GM12878 (cell line): ENCODE results near the gene ACBD7. TPM values are rescaled to one million over a fixed set of nuclear protein-coding genes. Genes with fewer than 3 reads are reported as not detected.

Source experiments
- ATAC-seq: fragments of 200-7000 bp; cut with Tn5 transposase; 3 replicates; pipeline ENCODE4 v1.9.1; 2020; ENCODE audit warnings: mild to moderate bottlenecking, moderate library complexity
- BruUV-seq: library from RNA; stranded (reverse); fragments of 400-500 nt; replicated peaks from 2 replicates; lab custom pipeline; 2021; lab: Mats Ljungman, UMichigan
- CTCF ChIA-PET: fragments of 300-600 bp; sonication (Branson Sonifier 250); formaldehyde crosslinking; extraction: SDS; loops from one replicate; lab custom pipeline; 2021; ENCODE audit warnings: inconsistent platforms; lab: Yijun Ruan, JAX
- POLR2A ChIA-PET: fragments of 350-600 bp; formaldehyde crosslinking; extraction: SDS; loops from one replicate; lab custom pipeline; 2021; ENCODE audit warnings: inconsistent platforms; lab: Charles Lee
- RAD21 ChIA-PET: fragments of 300-600 bp; sonication (Branson Sonifier 250); formaldehyde crosslinking; loops from one replicate; lab custom pipeline; 2023; ENCODE audit warnings: antibody characterized with exemption; ENCODE audit not compliant: unreplicated experiment; lab: Charles Lee
- SMC1A ChIA-PET: fragments of 300-600 bp; sonication (Branson Sonifier 250); formaldehyde crosslinking; loops from one replicate; lab custom pipeline; 2023; ENCODE audit not compliant: unreplicated experiment, uncharacterized antibody; lab: Charles Lee
- DNase-seq: peaks from one replicate; pipeline ENCODE4 v3.0.0-alpha.2; 2011; ENCODE audit warnings: low read depth, low spot score
- FAIRE-seq: peaks from 3 replicates; lab custom pipeline; 2011; peaks lifted over from hg19 to GRCh38; lab: Jason Lieb, UNC
- H2AFZ ChIP-seq: 2 replicates; pipeline ENCODE4 v1.6.0; 2011; ENCODE audit warnings: low read depth, low read length, control low read depth; ENCODE audit not compliant: control insufficient read depth
- H3K27ac ChIP-seq: 2 replicates; pipeline ENCODE4 v1.5.1; 2011; ENCODE audit warnings: control low read depth; ENCODE audit not compliant: control insufficient read depth, insufficient read depth
- H3K27me3 ChIP-seq, 2 experiments: replicated peaks in 1 of 2; 2 replicates each; pipeline versions ENCODE4 v1.6.0 to v1.6.1; 2011; ENCODE audit warnings: low read length in 1 of 2; ENCODE audit not compliant: control insufficient read depth in 2 of 2, insufficient read depth in 2 of 2
- H3K36me3 ChIP-seq, 2 experiments: 2 replicates each; pipeline ENCODE4 v1.5.1; 2011; ENCODE audit warnings: low read length in 1 of 2; ENCODE audit not compliant: control insufficient read depth in 2 of 2, insufficient read depth in 2 of 2
- H3K4me1 ChIP-seq: 2 replicates; pipeline ENCODE4 v1.6.1; 2011; ENCODE audit warnings: mild to moderate bottlenecking, low read length, moderate library complexity, mixed read lengths; ENCODE audit not compliant: control insufficient read depth, insufficient read depth
- H3K4me2 ChIP-seq: 2 replicates; pipeline ENCODE4 v1.6.0; 2011; ENCODE audit warnings: control low read depth; ENCODE audit not compliant: control insufficient read depth, insufficient read depth
- H3K4me3 ChIP-seq: fragments of 200-600 bp; sonication (generic); 2 replicates; pipeline ENCODE4 v1.5.1; 2016
- H3K79me2 ChIP-seq: 2 replicates; pipeline ENCODE4 v1.6.0; 2011; ENCODE audit warnings: low read length; ENCODE audit not compliant: control insufficient read depth, insufficient read depth
- H3K9ac ChIP-seq: 2 replicates; pipeline ENCODE4 v1.8.0; 2011; ENCODE audit warnings: low read length, control low read depth, mixed read lengths; ENCODE audit not compliant: control insufficient read depth, insufficient read depth
- H3K9me3 ChIP-seq: replicated peaks from 3 replicates; pipeline ENCODE4 v1.5.1; 2011; ENCODE audit warnings: mild to moderate bottlenecking, low read length; ENCODE audit not compliant: control insufficient read depth, insufficient read depth
- H4K20me1 ChIP-seq: 2 replicates; pipeline ENCODE4 v1.6.0; 2011; ENCODE audit not compliant: control insufficient read depth, insufficient read depth
- FOXM1 ChIP-seq: IDR thresholded peaks from 2 replicates; pipeline ENCODE4 v1.6.1; 2012; ENCODE audit warnings: low read depth, mild to moderate bottlenecking, inconsistent platforms, low read length, moderate library complexity
- WRNIP1 ChIP-seq: IDR thresholded peaks from 2 replicates; pipeline ENCODE4 v1.6.1; 2011; ENCODE audit warnings: low read depth, low read length, improper control_type of control experiment, borderline replicate concordance
- ZNF384 ChIP-seq: IDR thresholded peaks from 2 replicates; pipeline ENCODE4 v1.6.1; 2012; ENCODE audit warnings: low read depth, mild to moderate bottlenecking, low read length, improper control_type of control experiment, borderline replicate concordance
- WGBS: methylation state at CpG from one replicate; pipeline ENCODE4 v1.1.6; 2016; ENCODE audit warnings: low lambda C conversion rate; ENCODE audit not compliant: insufficient replicate concordance, insufficient coverage; ENCODE audit errors: missing lambda C conversion rate; 5-methylcytosine and 5-hydroxymethylcytosine counted together
- in situ Hi-C: fragments of 300-500 bp; cut with MboI; formaldehyde crosslinking; loops from 9 replicates; pipeline ENCODE4 v1.14.3; 2018; ENCODE audit warnings: mixed read lengths
- intact Hi-C: fragments of 100-400 bp; cut with micrococcal nuclease; formaldehyde crosslinking; loops from one replicate; pipeline ENCODE4 v1.14.2; 2022; ENCODE audit not compliant: unreplicated experiment
- polyA plus RNA-seq, 11 experiments: library from polyadenylated mRNA; depleted of rRNA in 4 of 11; unstranded in 6 of 11; stranded (reverse) in 5 of 11; fragments of >200 nt; fragmentation: Nextera tagmentation in 4 of 11; fragmentation: Illumina TruSeq in 1 of 11; extraction: Ambion mirVana in 4 of 11; extraction: Trizol in 1 of 11; gene quantifications; 1 replicate in 1 of 11; 2 replicates in 10 of 11; pipeline versions ENCODE4 v1.2.1 to v1.2.3, GENCODE V29; 2011 to 2016; ENCODE audit warnings: inconsistent platforms in 2 of 11, missing spikeins in 2 of 11, low read depth in 1 of 11
- total RNA-seq, 4 experiments: library from RNA; depleted of rRNA in 3 of 4; stranded (reverse); fragments of >200 nt in 3 of 4; fragmentation: Illumina TruSeq in 1 of 4; extraction: Trizol in 1 of 4; gene quantifications; 2 replicates each; pipeline versions ENCODE4 v1.2.1 to v1.2.3, GENCODE V29; 2013 to 2021
- TF ChIP-seq, protein P1 (sequence below): fragments of 450-650 bp; IDR thresholded peaks from 2 replicates; pipeline ENCODE4 v1.6.1; 2017; ENCODE audit warnings: mild to moderate bottlenecking, moderate library complexity

ACBD7 gene
- total and polyA plus RNA-seq, 10 of the 15 experiments (the other 5 are each of a cell fraction or from before 2014, with no cell fraction given) = 0.04 to 0.74 (median 0.36) TPM

DNA sequence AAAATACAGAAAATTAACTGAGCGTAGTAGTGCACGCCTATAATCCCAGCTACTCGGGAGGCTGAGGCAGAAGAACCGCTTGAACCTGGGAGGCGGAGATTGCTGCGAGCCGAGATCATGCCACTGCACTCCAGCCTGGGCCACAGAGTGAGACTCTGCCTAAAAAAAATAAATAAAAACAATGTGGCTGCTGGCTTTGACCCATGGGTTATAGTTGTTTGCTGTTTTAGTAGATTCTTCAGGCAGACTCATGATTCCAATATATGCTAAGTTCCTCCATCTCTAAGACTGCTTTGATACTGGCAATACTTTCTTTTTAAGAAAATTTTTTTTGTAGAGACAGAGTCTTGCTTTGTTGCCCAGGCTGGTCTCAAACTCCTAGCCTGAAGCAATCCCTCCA is 36.5 kb downstream of the ACBD7 start:
- Histone ChIP-seq H3K27ac (no peak overlapping the region), H3K36me3 (no peaks in the 10 kb centered on the region), H3K4me1 (no peaks in the 10 kb centered on the region), H3K9me3 (no peaks in the 10 kb centered on the region), H3K9ac (no peak overlapping the region), H3K4me3 (no peak overlapping the region), H2AFZ (no peak overlapping the region), H4K20me1 (no peaks in the 10 kb centered on the region), H3K27me3 (no peaks in the 10 kb centered on the region), H3K4me2 (no peak overlapping the region), H3K79me2 (no peaks in the 10 kb centered on the region)
- 96% methylated on average over 7 of the region's 7 CpGs for WGBS
- no TSS peak for BruUV-seq
- ChIA-PET POLR2A (no interaction called here), SMC1A (no interaction called here), RAD21 (no interaction called here), CTCF (no interaction called here)
- ATAC-seq = no peak
- intact Hi-C loops = no loop called here
- in situ Hi-C loops = no loop called here
- DNase-seq = no peak
- TF ChIP-seq, protein P1, sequence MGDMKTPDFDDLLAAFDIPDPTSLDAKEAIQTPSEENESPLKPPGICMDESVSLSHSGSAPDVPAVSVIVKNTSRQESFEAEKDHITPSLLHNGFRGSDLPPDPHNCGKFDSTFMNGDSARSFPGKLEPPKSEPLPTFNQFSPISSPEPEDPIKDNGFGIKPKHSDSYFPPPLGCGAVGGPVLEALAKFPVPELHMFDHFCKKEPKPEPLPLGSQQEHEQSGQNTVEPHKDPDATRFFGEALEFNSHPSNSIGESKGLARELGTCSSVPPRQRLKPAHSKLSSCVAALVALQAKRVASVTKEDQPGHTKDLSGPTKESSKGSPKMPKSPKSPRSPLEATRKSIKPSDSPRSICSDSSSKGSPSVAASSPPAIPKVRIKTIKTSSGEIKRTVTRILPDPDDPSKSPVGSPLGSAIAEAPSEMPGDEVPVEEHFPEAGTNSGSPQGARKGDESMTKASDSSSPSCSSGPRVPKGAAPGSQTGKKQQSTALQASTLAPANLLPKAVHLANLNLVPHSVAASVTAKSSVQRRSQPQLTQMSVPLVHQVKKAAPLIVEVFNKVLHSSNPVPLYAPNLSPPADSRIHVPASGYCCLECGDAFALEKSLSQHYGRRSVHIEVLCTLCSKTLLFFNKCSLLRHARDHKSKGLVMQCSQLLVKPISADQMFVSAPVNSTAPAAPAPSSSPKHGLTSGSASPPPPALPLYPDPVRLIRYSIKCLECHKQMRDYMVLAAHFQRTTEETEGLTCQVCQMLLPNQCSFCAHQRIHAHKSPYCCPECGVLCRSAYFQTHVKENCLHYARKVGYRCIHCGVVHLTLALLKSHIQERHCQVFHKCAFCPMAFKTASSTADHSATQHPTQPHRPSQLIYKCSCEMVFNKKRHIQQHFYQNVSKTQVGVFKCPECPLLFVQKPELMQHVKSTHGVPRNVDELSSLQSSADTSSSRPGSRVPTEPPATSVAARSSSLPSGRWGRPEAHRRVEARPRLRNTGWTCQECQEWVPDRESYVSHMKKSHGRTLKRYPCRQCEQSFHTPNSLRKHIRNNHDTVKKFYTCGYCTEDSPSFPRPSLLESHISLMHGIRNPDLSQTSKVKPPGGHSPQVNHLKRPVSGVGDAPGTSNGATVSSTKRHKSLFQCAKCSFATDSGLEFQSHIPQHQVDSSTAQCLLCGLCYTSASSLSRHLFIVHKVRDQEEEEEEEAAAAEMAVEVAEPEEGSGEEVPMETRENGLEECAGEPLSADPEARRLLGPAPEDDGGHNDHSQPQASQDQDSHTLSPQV = no peak
- TF ChIP-seq WRNIP1 (no peak), FOXM1 (no peak)
- FAIRE-seq = no peak

DNA sequence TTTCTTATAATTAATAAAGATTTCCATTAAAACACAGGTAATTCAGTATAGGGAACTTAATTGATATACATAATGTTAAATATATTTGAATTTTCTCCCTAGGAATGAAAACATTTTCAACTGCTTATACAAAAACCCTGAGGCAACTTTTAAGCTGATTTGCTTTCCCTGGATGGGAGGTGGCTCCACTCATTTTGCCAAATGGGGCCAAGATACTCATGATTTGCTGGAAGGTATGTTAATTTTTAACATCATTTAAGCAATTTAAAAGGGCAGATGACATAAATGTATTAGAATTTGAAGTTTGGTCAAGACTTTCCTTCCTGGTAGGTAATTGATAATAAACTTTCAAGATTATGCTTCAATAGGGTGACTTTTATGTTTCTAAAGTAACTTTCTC is 39.0 kb downstream of the ACBD7 start:
- Histone ChIP-seq H3K27me3 (no peaks in the 10 kb centered on the region), H3K4me3 (no peak overlapping the region), H3K27ac (no peak overlapping the region), H4K20me1 (no peaks in the 10 kb centered on the region), H3K79me2 (no peaks in the 10 kb centered on the region), H3K4me1 (no peaks in the 10 kb centered on the region), H3K9me3 (no peaks in the 10 kb centered on the region), H3K4me2 (no peak overlapping the region), H3K9ac (no peak overlapping the region), H2AFZ (no peak overlapping the region), H3K36me3 (no peaks in the 10 kb centered on the region)
- RAD21 ChIA-PET = no interaction called here
- intact Hi-C loops (no loop called here), in situ Hi-C loops (no loop called here)
- DNase-seq (no peak), ATAC-seq (no peak), FAIRE-seq (no peak)
- CTCF ChIA-PET = no interaction called here
- no TSS peak for BruUV-seq
- POLR2A ChIA-PET = interaction anchor here (0.6 kb wide), 1 partner anchor 8 kb away, joined by 3 read pairs; no protein-coding TSS in a partner anchor
- SMC1A ChIA-PET = interaction anchor here (1.0 kb wide), 1 partner anchor 11 kb away, joined by 3 read pairs; no protein-coding TSS in a partner anchor
- no peak for TF ChIP-seq ZNF384
